GM18502 (cell line): ENCODE results near the gene MYO18B.

Experiments used
- ATAC-seq: cut with Tn5 transposase; IDR thresholded peaks from one replicate; pipeline ENCODE4 v1.9.1; 2021; ENCODE audit warnings: mild to moderate bottlenecking; ENCODE audit not compliant: unreplicated experiment, poor library complexity

Gene MYO18B

GRCh38 chr22:25766418-25766817 lies 24.4 kb downstream of the MYO18B start:
- no peak for ATAC-seq

- ATAC-seq, result no peak
Measured at GRCh38 chr22:25770333-25770732, 28.3 kb downstream of the MYO18B start.

- ATAC-seq, result no peak
Measured at GRCh38 chr22:25772288-25772687, 30.3 kb downstream of the MYO18B start.

- no peak for ATAC-seq
Measured at GRCh38 chr22:25774575-25775026, 32.6 kb downstream of the MYO18B start.

- no peak for ATAC-seq
Measured at GRCh38 chr22:25775531-25775930, 33.5 kb downstream of the MYO18B start.

- no peak for ATAC-seq
Measured at GRCh38 chr22:25777411-25777810, 35.4 kb downstream of the MYO18B start.

- no peak for ATAC-seq
Measured at GRCh38 chr22:25777870-25778269, 35.9 kb downstream of the MYO18B start.

- ATAC-seq, result no peak
Measured at GRCh38 chr22:25779426-25779825, 37.4 kb downstream of the MYO18B start.

GRCh38 chr22:25779890-25780289 lies 37.9 kb downstream of the MYO18B start:
- ATAC-seq, result no peak

- no peak for ATAC-seq
Measured at GRCh38 chr22:25780673-25781072, 38.7 kb downstream of the MYO18B start.

- ATAC-seq, result no peak
Measured at GRCh38 chr22:25781801-25782200, 39.8 kb downstream of the MYO18B start.

- no peak for ATAC-seq
Measured at GRCh38 chr22:25782831-25783230, 40.8 kb downstream of the MYO18B start.

GRCh38 chr22:25783856-25784255 lies 41.9 kb downstream of the MYO18B start:
- ATAC-seq, result no peak

- no peak for ATAC-seq
Measured at GRCh38 chr22:25786165-25786564, 44.2 kb downstream of the MYO18B start.

- no peak for ATAC-seq
Measured at GRCh38 chr22:25791556-25791955, 49.6 kb downstream of the MYO18B start.

GRCh38 chr22:25795478-25795877 lies 53.5 kb downstream of the MYO18B start:
- no peak for ATAC-seq

- no peak for ATAC-seq
Measured at GRCh38 chr22:25797498-25798290, 55.7 kb downstream of the MYO18B start.

- no peak for ATAC-seq
Measured at GRCh38 chr22:25800766-25801165, 58.8 kb downstream of the MYO18B start.

GRCh38 chr22:25802018-25802417 lies 60.0 kb downstream of the MYO18B start:
- ATAC-seq, result no peak

- no peak for ATAC-seq
Measured at GRCh38 chr22:25804676-25805075, 62.7 kb downstream of the MYO18B start.

GRCh38 chr22:25806579-25806978 lies 64.6 kb downstream of the MYO18B start:
- no peak for ATAC-seq

- no peak for ATAC-seq
Measured at GRCh38 chr22:25814685-25815084, 72.7 kb downstream of the MYO18B start.
